NCI-H510A treated with DMSO at 0.1 percent for 48 hours (cell line): ENCODE data around the gene FANK1.

Source experiments
- DNase-seq: peaks from one replicate; lab custom pipeline; 2025; lab: John Stamatoyannopoulos, UW

Gene FANK1

DNA sequence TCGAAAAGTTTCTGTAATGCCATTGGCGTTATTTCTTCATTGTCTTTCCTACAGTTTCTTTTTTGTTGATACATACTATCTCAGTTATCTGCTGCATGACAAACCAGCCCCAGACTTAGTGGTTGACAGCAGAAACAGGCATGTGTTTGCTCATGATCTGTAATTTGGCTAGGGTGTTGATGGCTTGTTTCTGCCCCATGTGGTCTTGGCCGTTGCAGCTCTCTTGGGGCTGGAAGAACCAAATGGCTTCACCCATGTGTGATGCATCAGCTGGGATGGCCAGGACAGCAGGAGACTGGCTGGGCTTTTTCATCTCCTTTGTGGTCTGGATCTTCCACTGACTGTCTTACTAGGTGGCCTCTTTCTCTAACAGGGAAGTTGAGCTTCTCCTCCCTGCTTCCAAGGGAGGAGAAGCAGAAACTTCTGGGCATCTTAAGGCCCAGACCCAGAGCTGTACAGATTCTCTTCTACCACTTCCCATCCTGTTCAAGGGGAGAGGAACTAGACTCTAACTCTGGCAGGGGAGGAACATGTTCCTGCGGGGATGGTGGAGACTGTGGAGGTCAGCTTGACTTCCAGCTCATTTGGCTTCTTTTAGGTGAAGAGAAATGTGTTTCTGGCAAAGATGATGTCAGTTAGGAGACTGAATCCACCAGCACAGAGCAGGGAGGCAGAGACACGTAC, 89.3 kb downstream of the FANK1 start:
- DNase-seq, result no peak

DNA sequence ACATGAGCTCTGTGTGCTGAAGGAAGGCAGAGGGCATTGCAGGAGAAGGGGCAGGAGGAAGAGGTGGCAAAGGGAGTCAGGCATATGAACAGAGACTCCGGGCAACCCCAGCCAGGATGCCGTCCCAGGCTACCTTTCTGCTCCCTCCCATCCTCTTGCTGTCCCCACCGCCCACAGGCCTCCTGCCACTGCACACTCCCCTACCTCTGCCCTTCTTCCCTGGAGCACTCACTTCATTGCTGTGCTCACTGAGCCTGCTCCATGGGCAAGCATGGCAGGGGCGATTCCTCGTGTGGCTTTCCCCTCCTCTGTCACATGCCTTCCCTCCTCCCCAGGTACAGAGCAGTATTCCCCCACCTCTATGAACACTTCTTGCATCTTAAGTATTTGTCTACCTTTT, 93.4 kb downstream of the FANK1 start:
- DNase-seq, result no peak

DNA sequence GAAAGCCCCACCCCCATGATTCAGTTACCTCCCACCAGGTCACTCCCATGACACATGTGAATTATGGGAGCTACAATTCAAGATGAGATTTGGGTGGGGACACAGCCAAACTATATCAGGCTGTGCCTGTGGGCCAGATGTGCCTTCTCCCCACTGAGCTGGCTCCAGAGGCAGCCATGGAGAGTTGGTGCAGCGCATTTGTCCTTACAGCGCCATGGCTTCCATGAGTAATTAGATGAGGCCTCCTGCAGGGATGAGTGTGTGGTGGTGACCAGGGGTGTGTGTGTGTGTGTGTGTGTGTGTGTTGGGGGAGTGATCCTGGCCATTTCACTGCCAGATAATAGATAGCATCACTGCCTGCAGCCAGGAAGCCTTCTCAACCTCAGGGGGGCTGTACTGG, 94.6 kb downstream of the FANK1 start:
- DNase-seq, result no peak

DNA sequence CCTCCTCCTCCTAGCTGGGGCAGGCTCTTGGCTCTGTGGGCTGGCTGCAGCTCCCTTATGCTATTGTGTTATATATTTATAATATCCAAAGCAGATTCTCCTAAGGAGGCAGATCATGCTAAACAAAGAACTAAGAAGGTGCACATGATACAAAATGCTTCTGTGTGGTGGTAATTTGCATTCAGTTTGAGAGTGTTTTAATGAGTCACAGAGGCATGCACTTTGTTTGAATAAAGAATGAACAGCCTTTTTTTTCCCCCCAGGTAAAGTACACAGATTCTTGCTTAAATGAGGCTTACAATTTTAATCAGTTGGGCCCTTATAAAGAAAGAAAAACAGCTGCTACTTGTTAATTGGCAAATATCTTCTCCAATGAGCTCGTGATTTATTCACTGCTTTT, 95.0 kb downstream of the FANK1 start:
- DNase-seq, result no peak

DNA sequence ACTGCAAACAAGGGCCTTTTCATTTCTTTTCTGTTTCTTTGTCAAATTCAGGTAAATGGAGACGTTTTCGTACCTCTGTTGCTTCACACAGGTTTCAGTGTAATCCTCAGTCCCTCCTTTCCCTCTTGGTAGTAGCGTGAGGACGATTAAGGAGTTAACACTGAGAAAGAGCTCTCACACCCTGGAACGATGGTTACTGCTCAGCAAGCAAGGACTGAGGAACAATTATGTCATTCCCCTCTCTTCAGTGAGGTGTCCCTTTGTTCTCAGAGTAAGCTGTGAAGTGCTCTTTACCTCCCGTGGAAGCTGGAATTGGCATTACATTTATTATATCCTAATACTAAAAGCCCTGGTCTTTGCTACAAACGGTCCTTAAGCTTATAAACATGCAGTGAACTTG, 95.9 kb downstream of the FANK1 start:
- peak; percentile 49 for DNase-seq

DNA sequence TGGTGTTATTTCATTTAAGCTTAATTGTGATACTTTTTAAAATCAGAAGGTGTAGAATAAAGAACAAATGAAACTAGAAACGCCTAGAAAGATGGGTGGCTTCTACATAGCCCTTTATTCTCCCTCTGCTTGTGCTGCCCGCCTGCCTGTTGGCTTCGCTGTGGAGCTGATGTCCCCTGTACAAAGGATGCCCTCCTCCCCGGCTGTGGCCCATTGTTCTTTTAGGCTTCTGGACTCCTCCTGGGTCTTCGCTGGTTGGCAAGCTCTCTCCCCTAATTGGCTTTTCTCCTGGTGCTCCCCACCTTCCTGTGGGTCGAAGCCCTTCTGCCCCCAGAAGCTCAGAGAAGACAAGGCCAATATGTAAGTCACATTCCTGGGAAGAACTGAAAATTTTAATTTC, 98.2 kb downstream of the FANK1 start:
- no peak for DNase-seq

DNA sequence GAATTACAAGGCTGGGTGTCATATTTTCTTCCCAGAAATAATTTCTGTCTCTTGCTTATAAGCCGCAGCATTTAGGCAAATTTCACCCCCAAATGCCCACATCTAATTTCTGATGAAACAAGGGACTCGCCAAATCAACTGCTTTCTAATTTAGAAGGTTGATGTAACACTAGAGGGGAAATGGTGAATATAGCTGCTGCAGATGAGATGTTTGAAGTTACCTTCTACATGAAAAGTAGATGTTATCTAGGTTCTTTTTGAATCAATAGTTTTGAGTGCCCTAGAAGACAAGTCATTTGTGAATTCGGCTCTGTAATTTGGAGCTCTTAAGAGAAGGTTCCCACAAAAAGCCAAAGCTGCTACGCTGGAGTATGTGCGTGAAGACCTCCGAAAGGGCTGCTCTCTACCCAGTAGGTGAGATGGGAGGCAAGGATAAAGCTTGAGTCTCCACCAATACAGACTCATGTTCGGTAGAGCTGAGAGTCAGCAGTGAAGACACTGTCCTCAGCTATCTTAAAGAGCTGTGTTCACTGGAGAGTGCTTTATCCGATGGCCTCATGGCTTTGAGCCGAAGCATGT, 99.5 kb downstream of the FANK1 start:
- DNase-seq, result no peak

DNA sequence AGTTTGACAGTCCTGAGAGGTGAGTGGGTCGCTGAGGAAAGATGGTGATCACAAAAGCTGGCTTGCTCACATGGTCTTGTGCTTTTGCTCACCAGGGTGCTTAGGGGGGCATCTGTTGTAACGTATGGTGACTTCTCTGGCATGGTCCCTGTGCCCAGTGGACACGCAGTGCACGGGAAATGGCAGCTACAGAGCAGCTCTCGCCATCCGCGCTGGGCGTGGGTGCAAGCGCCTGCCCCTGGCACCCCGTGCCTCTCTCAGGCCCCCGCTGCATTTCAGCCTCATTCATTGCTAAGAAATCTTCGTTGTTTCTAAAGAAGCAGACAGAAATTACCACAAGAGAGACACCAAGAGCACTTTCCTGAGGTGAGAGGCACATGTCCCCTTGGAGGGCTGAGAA, 101.2 kb downstream of the FANK1 start:
- no peak for DNase-seq

DNA sequence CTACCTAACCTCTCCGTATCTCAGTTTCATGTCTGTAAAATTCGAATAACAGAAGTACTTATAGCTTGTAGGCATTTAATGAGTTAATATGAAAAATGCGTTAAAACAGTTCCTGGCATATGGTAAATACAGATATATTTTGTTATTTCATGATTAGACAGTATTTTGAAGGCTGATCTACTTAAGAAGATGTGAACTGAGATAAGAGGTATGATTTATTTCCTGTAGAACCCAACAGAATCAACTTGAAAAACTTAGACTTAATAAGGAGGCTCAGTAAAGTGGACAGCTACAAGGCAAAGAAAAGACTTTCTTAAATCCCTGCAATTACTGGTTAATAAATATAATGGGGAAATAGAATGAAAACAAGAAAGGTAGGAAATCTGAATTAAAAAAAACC, 103.3 kb downstream of the FANK1 start:
- no peak for DNase-seq

DNA sequence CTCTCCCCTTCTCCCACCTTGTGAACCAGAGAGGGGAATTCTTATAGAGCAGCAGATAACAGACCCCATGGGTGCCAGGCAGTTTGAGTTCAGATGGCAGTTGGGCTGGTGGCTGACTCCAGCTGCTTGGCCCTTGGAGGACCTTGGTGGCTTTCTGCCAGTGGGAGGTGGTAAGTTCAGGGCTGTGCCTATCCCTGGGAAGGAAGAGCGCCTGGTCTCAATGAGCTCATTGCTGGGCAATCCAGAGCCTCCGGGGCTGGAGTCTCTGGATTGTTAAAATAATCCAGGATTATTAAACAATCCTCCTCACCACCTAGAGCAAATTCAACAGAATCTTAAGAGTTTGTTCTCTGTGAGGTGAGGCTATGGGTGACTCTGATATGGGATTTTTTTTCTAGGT, 105.2 kb downstream of the FANK1 start:
- DNase-seq, result no peak

DNA sequence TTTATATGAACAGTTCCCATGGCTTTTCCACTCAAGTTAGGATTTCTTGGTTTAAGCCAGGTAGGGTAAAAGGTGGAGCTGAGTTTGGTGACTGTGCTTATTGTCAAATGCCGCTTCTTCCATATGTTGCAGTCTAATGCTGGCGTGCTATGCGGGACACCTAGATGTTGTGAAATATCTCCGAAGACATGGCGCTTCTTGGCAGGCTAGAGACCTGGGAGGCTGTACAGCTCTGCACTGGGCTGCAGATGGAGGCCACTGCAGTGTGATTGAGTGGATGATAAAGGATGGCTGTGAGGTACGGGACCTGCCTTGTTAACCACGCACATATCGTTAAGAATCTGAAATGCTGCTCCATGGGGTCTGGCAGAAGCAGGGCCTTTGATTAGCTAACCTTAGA, 108.4 kb downstream of the FANK1 start:
- DNase-seq, result no peak

DNA sequence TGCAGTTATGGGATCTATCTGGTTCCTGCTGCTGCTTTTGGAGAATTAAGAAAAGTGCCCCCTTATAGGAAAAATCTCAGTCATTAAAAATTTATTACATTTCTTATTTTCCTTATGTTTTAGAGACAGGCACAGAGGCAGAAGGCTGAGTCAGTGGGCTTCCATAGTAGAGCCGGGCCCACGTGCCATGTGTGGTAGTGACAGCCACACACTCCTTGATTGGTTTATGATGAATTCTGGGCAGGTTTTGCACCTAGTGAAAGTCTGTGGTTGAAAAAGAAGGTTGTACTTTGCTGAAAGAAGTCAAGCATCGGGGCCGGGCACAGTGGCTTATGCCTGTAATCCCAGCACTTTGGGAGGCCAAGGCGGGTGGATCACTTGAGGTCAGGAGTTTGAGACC, 109.9 kb downstream of the FANK1 start:
- DNase-seq, result no peak

DNA sequence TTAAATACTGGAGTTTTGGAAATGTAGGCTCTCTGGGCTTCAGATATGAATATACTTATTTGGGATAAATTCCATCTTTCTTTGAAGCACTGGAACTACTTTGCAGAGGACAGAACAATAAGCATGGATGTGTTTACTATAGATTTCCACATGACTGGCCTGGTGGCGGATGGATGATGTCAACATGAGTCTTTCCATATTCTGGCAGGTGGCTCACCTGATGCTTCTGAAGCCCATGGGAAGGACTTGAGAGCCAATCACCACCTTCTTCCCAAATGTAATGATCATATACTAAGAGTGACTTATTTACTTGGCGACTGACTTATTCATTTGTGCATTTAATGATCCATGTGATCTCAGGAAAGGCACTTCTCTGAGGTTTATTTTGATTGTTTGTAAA, 110.5 kb downstream of the FANK1 start:
- peak; percentile 59 for DNase-seq

DNA sequence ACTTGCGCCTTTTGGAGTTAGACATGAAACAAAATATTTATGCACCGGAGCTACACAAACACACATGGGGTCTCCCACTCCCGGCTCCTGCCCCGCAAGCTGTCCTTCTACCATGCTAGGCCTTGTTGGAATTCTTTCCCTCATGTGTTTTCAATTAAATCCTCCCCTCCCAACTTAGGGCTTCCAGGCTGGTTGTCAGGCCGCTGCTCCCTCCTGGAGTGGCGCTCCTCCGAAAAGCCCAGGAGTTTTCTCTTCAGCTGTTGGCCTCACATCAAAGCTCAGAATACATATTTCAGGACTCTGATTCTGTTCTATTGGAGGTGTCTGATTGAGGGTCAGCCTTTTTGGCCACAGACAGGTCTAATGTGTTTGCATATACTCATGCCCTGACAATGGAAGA, 113.3 kb downstream of the FANK1 start:
- no peak for DNase-seq

DNA sequence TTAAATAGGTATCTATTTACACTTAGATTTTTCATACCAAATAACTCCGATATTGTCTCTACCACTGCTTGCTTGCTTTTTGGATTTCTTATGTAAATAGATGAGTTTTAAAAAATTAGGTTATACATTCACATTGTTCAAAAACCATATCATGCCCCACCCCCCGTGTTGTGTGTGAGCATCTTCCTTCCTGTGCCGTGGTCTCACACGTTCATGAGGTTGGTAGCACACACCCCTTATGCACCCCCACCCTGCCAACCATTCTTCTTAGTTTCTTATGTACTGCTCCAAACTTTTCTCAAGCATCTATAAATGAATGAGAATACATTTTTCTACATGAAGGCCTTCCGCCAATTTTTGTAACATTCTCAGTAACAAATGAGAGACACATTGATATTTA, 115.6 kb downstream of the FANK1 start:
- DNase-seq, result no peak

DNA sequence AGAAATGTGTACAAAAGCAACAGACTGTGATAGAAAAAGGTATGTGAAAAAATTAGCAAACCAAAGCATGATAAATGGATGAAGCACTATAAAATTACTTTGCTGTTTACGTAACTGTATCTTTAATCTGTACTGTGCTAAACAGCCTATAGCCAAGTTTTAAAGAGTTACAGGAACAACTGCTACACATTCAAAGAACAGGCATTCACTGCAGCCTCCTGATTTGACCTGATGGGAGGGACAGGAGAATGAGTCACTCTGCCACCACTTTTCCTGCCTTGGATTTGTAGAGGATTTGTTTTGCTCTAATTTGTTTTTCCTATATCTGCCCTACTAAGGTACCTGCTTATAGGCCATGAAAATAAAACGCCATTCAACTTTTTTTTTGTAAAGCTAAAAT, 116.1 kb downstream of the FANK1 start:
- no peak for DNase-seq

DNA sequence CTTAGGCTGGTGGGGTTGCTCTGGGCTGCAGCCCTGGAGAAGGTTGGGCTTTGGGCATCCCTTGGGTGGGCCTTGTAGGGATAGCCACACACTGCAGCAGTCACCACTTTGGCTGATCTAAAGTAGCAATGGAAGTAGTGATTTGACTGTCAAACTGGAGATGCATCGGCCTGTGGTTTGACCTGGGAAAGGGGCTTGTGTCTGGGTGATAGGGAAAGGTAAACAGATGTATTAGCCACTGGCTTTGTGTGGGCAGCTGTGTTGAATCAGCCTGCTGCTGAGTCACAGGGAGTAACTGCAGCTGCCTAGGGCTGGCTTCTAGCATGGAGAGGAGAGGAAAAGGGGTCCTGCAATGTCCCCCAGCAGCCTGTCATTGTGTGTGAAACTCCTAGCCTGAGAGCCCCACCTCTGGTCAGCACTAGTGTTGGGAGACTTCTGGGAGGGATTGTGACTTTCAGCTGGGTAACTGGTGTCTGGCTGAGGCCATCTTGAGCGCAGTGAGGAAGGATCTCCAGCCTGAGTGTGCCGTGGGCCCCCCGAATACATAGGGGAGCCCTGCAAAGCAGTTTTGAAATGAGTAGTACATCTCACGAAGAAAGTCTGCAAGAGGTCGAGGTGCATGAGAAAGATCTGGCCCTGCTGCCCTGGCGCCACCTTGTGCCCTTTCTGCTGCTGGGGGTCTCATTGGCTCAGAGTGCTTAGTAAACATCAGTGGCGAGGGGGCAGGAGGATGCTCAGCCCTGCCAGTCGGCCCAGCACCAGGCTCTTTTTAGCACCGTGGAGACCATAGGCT, 117.3 kb downstream of the FANK1 start:
- DNase-seq, result peak; percentile 37

DNA sequence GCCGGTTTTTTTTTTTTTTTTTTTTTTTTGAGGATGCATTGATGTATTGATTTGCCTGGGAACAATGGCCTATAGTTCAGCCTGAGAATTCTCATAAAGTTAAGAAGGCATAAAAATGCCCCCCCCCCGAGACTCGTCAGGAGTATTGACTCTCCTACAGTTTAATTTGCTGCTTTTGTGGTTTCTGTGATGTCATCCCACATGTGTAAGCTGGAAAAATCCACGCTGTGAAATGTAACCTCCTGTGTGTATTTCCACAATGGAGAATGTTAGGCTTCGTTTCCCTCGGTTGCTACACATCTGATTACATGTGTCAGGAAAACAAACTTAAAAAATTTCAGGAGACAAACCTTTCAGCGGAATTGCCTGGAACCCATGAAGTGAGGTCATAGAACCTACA, 117.9 kb downstream of the FANK1 start:
- DNase-seq, result no peak

DNA sequence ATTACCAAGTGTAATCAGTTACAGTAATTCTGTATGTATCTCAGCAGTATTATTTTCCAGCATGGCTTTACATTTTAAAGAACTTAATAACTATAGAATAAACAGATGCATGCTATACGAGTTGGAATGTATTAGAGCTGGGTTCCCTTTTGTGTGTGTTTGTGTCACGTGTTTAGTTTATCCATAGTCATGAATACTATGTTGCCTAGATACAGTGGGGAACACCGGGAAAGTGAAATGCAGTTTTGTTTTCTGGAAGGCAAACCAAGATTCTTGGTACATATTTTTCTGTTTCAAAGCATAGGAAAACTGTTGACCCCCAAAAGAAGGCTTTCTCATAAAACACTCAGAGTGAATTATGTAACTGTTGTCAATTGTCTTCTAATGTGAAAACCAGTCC, 119.0 kb downstream of the FANK1 start:
- no peak for DNase-seq

DNA sequence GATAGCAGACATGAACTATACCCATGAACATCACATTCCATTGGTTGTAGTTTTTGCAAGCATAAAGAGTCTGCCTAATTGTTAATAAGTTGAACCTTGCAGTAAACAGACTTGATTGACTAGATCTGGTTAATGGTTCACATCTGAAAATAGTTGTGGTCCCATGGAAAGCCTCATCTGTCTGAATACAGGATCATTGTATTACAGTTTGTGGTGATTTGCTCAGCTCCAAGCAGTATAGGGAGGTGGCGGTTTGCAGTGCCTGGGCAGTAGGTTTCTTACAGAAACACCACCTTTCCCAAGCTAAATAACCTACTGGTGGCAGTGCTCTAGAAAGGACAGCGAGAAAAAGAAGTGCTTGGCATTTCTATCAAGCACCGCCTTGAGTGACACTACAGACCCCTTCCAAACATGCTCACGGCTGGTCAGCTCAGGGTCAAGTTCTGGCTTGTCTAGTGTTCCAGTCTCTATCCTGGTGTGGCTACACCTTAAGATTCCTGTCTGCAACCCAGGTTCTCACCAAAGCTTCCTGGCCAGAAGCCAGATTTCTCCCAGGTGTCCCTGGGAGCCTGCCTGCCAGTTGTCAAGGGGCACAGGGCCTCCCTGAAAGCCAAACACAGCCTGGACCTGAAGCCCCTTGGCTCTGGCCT, 119.9 kb downstream of the FANK1 start:
- no peak for DNase-seq

DNA sequence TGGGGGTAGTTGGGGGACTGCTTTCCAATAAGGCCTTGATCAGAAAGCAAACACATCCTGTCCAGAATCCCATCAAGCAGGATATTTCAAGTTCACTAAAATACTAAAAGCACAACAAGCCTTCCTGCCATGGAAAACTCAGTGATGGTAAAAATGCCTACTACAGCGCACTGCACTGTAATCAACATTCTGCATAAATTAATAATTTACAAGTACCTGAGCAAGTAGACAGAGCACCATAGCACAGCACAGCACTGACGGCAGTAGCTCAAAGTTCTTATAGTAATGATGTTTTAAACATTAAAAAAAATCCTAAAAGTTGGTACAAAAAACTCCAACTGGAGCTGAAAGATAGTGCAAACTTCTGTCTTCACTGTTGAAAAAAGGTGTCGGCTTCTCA, 120.5 kb downstream of the FANK1 start:
- no peak for DNase-seq

DNA sequence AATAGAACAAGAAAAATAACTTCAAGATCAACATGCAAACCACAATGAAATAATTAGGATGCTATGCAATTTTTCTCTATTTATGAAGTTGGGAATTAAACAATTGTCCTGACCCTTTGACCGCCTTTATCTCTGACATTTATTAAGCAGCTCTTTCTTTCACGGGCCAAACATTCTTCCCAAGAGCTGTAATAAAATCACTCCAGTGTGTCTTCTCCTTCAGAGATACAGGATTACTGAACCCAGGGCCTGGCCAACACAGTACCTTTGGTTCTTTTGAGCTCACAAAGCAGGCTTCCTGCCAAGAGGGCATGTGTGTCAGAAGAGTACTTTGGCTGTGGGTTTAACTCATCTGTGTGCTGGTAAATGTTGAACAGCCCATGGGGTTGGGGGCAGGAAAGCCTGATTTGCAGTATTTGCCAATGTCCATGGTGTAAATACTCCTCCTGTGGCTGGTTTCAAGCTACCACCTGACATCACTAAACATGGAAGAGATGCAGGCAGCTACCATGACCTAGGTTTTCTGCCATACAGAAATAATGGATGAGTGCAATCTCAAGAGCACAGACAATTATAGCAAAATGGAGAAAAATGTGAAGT, 121.7 kb downstream of the FANK1 start:
- no peak for DNase-seq
